Peyer's patch (tissue), 4 donors: ENCODE results near the gene MREG.

Source experiments
- POLR2A ChIP-seq, 2 donors: fragments of 450-650 bp; IDR thresholded peaks; one replicate each; pipeline ENCODE4 v1.5.1; 2017; ENCODE audit warnings: antibody characterized with exemption in 2 of 2, mild to moderate bottlenecking in 2 of 2, moderate library complexity in 2 of 2
- TF ChIP-seq, protein P1 (sequence below), 6 experiments: fragments of 450-650 bp in 4 of 6; fragments of 200-600 bp in 2 of 6; sonication (generic) in 1 of 6; IDR thresholded peaks; one replicate each; pipeline ENCODE4 v1.5.1; 2017 to 2019; ENCODE audit warnings: antibody characterized with exemption in 6 of 6, mild to moderate bottlenecking in 3 of 6, moderate library complexity in 1 of 6

DNA sequence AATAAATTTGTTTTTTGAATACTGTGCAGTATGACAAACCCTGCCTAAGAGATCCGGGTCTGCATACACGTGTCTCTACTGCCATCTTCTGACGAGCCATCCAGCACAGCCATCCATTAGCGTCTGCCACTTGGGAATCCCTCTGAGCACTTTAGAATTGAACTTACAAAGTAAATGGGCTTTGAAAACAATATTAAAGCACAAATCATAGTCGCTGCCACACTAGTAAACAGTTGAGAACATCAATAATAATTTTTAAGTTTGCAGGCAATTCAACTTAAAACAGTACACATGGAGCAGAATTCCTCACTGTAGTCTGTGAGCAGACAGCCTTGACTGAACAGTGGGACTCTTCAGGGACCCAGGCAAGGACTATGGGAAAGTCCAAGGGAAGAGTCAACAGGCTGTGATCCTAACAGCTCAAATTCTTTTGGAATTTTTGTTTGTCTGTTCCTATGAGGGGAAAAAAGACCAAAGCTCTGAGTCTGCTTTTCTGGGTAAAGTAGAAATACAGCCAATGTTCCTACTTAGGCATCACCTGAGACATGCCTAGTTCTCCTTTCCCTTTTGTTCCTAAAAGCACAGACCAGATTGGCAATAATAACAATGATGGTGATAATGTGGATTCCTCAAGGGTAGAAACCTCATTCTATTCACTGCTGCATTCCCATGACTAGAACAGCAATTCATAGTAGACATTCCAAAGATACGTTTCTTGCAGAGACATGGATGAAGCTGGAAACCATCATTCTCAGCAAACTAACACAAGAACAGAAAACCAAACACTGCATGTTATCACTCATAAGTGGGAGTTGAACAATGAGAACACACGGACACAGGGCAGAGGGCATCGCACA, 92.9 kb downstream of the MREG start:
- TF ChIP-seq, protein P1, sequence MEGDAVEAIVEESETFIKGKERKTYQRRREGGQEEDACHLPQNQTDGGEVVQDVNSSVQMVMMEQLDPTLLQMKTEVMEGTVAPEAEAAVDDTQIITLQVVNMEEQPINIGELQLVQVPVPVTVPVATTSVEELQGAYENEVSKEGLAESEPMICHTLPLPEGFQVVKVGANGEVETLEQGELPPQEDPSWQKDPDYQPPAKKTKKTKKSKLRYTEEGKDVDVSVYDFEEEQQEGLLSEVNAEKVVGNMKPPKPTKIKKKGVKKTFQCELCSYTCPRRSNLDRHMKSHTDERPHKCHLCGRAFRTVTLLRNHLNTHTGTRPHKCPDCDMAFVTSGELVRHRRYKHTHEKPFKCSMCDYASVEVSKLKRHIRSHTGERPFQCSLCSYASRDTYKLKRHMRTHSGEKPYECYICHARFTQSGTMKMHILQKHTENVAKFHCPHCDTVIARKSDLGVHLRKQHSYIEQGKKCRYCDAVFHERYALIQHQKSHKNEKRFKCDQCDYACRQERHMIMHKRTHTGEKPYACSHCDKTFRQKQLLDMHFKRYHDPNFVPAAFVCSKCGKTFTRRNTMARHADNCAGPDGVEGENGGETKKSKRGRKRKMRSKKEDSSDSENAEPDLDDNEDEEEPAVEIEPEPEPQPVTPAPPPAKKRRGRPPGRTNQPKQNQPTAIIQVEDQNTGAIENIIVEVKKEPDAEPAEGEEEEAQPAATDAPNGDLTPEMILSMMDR (IDR thresholded peaks at IDR 0.05) = peak in 4 of 6 experiments; percentile 69 to 77 (median 72)
- TF ChIP-seq POLR2A (IDR thresholded peaks at IDR 0.05) = no peak
